H1 (cell line): ENCODE data around the gene SLC7A14. TPM values are rescaled to one million over a fixed set of nuclear protein-coding genes. Genes with fewer than 3 reads are reported as not detected.

Experiments
- HDAC6 ChIP-seq: IDR thresholded peaks from one replicate; pipeline ENCODE4 v1.7.1; 2012; ENCODE audit warnings: low read depth, mild to moderate bottlenecking, inconsistent platforms, low read length, moderate library complexity
- KDM4A ChIP-seq: IDR thresholded peaks from one replicate; pipeline ENCODE4 v1.7.1; 2012; ENCODE audit warnings: low read depth, mild to moderate bottlenecking, moderate library complexity, low read length, inconsistent platforms; ENCODE audit not compliant: severe bottlenecking
- RBBP5 ChIP-seq: IDR thresholded peaks from 2 replicates; pipeline ENCODE4 v1.7.1; 2012; ENCODE audit warnings: low read depth, mild to moderate bottlenecking, inconsistent platforms, low read length, moderate library complexity, borderline replicate concordance
- YY1 ChIP-seq: IDR thresholded peaks from 2 replicates; pipeline ENCODE4 v1.6.1; 2011; ENCODE audit warnings: low read depth, mild to moderate bottlenecking, low read length
- polyA plus RNA-seq, 7 experiments: library from polyadenylated mRNA; depleted of rRNA in 3 of 7; stranded (reverse) in 5 of 7; unstranded in 2 of 7; fragments of >200 nt in 5 of 7; fragments of 200-250 nt in 2 of 7; gene quantifications; 1 replicate in 5 of 7; 2 replicates in 1 of 7; 4 replicates in 1 of 7; pipeline versions ENCODE4 v1.2.1 to v1.2.3, GENCODE V29; 2011 to 2013; ENCODE audit warnings: missing spikeins in 2 of 7, mixed read lengths in 2 of 7
- total RNA-seq: library from RNA; stranded (reverse); fragmentation: NEBNext Ultra II Directional; extraction: Animal tissue kit (Norgen Biotek cat#: 25700); gene quantifications from 2 replicates; pipeline ENCODE4 v1.2.1, GENCODE V29; 2021
- TF ChIP-seq, protein P1 (sequence below): IDR thresholded peaks from 2 replicates; pipeline ENCODE4 v1.6.1; 2012; ENCODE audit warnings: inconsistent platforms

The SLC7A14 gene
- total and polyA plus RNA-seq, 2 of the 8 experiments (the other 6 are each of a cell fraction or from before 2014, with no cell fraction given) = 0.21 to 0.95 TPM

- no peak for TF ChIP-seq YY1
- TF ChIP-seq HDAC6 = no peak
- TF ChIP-seq, protein P1, sequence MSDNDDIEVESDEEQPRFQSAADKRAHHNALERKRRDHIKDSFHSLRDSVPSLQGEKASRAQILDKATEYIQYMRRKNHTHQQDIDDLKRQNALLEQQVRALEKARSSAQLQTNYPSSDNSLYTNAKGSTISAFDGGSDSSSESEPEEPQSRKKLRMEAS = no peak
- no peak for TF ChIP-seq RBBP5
- no peak for TF ChIP-seq KDM4A
Measured at GRCh38 chr3:170499562-170500156, 86.2 kb downstream of the SLC7A14 start (continued).
